Amniotic stem cell (primary cell): Measurements from ENCODE around the gene CHST9.
"Not testable (repeated sequence)": the region's sequence is repeated elsewhere in the genome, so short reads cannot be mapped to it uniquely, and the experiment has no call there.

Experiments used
- DNase-seq: peaks from one replicate; lab custom pipeline; 2025; lab: John Stamatoyannopoulos, UW

Gene CHST9

GRCh38 chr18:27093290-27093689, 91.8 kb downstream of the CHST9 start:
- not testable (repeated sequence) for DNase-seq

GRCh38 chr18:27081701-27082100, 103.4 kb downstream of the CHST9 start:
- no peak for DNase-seq

- no peak for DNase-seq
Observed at GRCh38 chr18:27075828-27076227, 109.3 kb downstream of the CHST9 start.

GRCh38 chr18:27073404-27073830, 111.7 kb downstream of the CHST9 start:
- DNase-seq, result no peak

- DNase-seq, result no peak
Observed at GRCh38 chr18:27064673-27065072, 120.4 kb downstream of the CHST9 start.

- DNase-seq, result no peak
Observed at GRCh38 chr18:27062802-27063201, 122.3 kb downstream of the CHST9 start.

GRCh38 chr18:27061488-27062095, 123.5 kb downstream of the CHST9 start:
- no peak for DNase-seq

- DNase-seq, result no peak
Observed at GRCh38 chr18:27057519-27058234, 127.4 kb downstream of the CHST9 start.

- DNase-seq, result no peak
Observed at GRCh38 chr18:27054926-27055325, 130.2 kb downstream of the CHST9 start.

- no peak for DNase-seq
Observed at GRCh38 chr18:27049969-27050368, 135.1 kb downstream of the CHST9 start.

- no peak for DNase-seq
Observed at GRCh38 chr18:27045342-27045741, 139.8 kb downstream of the CHST9 start.

- DNase-seq, result no peak
Observed at GRCh38 chr18:27042177-27042576, 142.9 kb downstream of the CHST9 start.

- no peak for DNase-seq
Observed at GRCh38 chr18:27040796-27041195, 144.3 kb downstream of the CHST9 start.

GRCh38 chr18:27033722-27034121, 151.4 kb downstream of the CHST9 start:
- DNase-seq, result no peak

- no peak for DNase-seq
Observed at GRCh38 chr18:27030421-27030820, 154.7 kb downstream of the CHST9 start.

GRCh38 chr18:27022477-27022876, 162.6 kb downstream of the CHST9 start:
- no peak for DNase-seq

- DNase-seq, result no peak
Observed at GRCh38 chr18:27017901-27018500, 167.1 kb downstream of the CHST9 start.

- DNase-seq, result no peak
Observed at GRCh38 chr18:27014841-27015240, 170.3 kb downstream of the CHST9 start.

- no peak for DNase-seq
Observed at GRCh38 chr18:27010784-27011183, 174.3 kb downstream of the CHST9 start.

GRCh38 chr18:27009293-27009692, 175.8 kb downstream of the CHST9 start:
- no peak for DNase-seq

GRCh38 chr18:27008575-27008974, 176.5 kb downstream of the CHST9 start:
- DNase-seq, result no peak

GRCh38 chr18:27007880-27008279, 177.2 kb downstream of the CHST9 start:
- no peak for DNase-seq

GRCh38 chr18:27005589-27005988, 179.5 kb downstream of the CHST9 start:
- DNase-seq, result no peak
